NCI-H2171 (cell line): ENCODE results near the gene CHRNA7.

Source experiments
- DNase-seq: peaks from one replicate; lab custom pipeline; 2025; lab: John Stamatoyannopoulos, UW

CHRNA7 gene

DNA sequence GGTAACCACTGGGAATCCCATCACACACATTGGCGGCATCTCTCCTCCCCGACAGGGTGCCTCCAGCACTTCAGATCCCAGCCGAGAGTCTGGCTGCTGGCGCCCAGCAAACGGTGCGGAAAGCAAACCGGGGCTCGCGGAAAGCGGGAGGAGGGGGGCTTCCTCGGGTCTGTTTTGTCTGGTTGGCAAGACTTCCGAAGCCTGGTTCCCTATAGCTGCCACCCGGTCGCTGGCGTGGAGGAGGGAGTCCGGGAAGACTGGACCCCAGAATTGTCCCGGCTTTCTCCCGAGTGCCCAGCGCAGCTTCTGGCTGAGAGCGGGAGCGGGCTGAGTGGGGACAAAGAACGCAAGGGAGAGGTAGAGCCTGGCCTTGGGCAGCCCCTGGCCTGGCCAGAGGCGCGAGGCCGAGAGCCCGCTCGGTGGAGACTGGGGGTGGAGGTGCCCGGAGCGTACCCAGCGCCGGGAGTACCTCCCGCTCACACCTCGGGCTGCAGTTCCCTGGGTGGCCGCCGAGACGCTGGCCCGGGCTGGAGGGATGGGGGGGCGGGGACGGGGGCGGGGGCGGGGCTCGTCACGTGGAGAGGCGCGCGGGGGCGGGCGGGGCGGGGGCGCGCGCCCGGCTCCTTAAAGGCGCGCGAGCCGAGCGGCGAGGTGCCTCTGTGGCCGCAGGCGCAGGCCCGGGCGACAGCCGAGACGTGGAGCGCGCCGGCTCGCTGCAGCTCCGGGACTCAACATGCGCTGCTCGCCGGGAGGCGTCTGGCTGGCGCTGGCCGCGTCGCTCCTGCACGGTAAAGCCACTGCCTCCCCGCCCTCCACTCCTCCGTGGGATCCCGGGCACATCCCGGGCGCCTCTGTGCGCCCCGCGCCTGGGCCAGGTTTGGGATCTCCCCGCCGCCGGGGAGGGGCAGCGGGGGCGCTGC lies at the start of gene CHRNA7:
TSS of gene CHRNA7 (plus strand) at position 654 of the 920 bp plus-strand sequence. CDS start at position 734, 80 bp downstream.
- peak; percentile 81 for DNase-seq

DNA sequence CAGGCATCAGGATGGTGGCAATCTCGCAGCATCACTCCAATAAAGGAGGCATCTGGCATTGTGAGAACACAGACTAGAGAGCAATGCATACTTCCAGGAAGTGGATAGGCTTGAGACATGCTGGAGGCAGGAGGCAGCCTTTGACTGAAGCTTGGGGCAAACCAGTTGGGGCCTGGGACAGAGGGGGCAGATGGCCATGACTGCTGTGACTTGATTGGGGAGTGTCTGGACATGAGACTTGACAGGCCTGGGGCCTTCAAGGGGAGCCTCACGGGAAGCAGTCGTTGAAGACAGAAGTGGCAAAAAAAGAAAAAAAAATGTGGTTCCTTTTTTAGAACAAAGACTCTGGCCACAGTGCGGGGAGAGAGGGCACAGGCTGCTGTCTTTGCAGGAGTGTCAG lies 44.7 kb upstream of the CHRNA7 start:
- DNase-seq, result no peak

DNA sequence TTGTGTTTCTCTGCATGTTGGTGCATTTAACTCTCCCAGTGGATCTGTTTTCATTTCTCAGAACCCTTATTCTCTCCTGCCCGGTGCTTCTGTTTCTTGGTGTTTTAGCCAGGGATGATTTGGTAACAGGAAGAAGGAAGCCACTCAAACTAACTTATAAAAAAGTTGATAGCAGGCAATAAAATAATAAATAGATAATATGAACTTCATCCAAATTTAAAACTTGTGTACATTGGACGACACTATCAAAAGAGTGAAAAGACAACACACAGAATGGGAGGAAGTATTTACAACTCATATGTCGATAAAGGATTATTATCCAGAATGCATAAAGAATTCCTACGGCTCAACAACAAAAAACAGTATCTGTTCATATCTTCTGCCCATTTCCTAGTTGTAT lies 37.3 kb upstream of the CHRNA7 start:
- no peak for DNase-seq

DNA sequence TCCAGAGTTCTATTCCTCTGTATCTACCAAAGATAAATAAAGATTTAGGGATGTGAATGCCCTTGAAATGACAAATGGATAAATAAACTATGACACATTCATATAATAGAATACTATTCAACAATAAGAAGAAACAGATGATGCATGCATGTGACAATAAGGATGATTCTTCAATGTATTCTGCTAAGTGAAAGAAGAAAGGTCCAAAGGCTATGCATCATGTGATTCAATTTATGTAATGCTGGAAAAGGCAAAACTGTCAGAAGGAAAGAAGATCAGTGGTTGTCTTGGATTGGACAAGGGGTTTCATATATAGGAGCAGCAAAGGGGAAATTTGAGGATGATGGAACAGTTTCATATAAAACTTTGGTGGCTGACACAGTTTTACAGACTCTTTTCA lies 32.6 kb upstream of the CHRNA7 start:
- DNase-seq, result no peak

DNA sequence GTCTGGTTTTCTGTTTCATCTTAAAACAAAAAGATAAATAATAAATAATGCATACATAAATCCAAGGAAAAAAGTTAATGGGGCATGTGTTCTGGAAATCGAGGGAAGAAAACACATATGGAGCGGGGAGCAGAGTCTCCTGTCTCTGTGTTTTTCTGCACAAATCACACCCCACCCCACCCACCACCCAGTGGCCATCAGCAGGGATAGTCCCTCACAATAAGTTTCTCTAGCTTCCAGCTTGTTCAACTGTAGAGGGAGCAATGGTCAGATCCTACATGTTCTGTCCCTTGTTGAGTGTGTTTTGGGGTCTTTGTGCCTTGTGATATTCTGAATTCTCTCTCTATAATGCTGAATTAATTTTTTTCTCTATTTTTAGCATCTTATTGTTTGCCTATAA lies 26.8 kb upstream of the CHRNA7 start:
- no peak for DNase-seq

DNA sequence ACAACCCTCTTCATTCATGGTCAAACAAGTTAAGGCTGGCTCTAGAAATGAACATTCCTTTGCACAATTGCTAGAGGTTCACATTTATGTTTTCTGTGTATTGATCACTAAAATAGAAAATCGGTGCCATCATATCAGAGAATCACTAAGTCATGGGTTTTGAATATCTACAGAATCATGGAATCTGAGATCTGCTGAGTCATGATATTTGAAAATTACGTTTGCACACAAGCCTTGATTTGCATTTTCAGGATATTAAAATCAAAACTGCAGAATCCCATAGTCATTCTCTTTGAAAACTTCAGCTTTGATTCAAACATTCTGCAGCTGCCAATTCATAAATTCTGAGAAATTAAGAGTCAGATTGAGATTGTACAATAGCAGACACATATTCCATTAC lies 26.1 kb upstream of the CHRNA7 start:
- DNase-seq, result no peak

DNA sequence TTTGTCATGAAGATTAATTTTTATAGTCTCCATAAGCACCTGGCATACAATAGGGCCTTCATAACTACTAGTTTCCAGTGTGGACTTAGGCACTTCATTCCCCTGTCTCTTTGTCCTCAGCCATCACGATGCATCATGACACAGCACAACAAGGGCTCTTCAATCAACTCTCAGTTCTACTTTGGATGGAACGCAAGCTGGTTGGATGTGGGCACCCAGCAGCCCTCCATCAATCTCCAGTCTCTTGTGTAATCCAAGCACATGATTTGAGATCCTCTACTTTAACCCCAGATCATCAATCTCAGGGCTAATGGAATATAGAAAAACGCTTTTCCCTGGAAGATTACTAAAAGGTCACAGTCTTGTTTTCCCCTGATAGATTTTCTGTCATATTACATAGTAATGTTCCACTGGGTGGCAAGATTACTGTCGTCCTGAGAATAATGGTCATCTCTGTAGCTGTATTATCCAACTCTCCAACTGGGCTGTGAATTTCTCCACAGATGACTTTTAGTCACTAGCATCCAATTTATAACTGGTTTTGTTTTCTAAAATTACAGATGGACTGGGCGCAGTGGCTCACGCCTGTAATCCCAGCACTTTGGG lies 22.9 kb upstream of the CHRNA7 start:
- DNase-seq, result no peak

DNA sequence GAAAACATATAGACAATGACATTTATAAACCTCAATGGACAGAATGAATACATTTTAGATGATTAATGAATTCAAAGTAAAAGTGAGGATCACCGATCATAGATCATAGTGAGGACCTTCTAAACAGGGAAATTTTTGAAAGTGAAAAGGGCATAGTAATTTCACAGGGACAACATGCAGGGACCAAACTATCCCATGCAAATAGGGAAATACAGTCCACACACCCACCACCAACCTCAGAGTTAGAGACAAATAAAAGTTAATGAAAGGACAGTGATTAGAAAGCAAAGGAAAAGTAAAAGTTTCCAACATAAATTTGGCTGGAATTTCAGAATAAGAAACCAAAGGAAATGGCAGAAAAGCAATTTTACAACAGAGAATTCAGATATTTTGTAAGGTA lies 15.4 kb upstream of the CHRNA7 start:
- no peak for DNase-seq

DNA sequence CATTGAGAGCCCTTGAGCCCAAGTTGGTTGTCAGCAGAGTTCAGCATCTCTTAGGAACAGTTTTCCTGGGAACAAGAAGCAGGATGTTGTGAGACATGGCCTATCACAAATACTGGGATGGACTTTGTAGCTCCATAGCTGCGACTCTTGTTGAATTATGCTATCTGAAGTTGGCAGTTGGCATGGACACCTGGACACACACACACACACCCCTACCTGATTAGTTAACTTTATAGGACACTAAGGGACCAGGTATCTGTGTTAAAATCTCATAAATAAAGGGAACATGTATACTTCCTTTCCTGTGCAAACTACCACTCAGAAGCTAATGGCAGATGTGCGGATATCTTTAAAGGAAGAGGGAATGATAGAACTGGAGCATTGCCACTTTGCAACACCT lies 10.2 kb upstream of the CHRNA7 start:
- no peak for DNase-seq

DNA sequence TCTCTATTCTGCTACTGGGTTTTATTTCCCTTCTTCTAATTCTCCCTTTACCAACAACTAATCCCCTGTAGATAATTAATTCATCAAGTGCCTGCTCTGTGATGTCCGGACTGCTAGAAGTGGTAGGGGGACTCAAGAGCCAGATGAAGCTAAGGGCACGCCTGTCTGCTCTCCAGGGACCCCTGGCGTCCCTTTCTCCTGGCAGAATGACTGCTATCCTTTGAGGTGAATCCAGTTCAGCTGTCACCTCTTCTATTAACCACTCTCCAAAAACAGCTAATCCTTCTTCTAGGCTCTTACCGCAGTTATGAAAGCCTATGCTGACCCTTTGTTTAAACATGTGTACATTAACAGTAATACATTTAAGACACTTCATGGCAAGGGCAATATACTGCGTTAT lies 1.4 kb upstream of the CHRNA7 start:
- peak; percentile 26 for DNase-seq

DNA sequence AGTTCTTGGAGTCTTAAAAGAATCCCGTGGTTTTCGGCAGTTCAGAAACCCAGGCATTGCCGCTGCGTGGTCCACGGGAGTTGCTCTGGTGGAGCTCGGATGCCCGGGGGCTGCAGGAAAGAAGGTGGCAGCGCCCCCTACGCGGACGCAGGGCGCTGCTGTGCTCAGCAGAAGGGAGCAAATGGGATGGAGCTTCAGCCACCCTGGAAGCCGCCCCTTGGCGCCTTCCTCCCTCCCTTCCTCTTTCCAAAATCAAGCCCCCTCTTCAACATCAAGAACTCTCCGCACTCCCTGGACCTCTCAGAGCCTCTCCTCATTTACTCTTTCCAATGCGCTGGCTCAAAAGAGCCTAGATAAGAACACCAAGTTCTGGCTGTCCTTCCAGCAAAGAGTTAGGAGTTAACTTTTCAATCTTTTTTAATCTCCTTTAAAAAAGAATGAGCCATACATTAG lies 880 bp upstream of the CHRNA7 start:
- peak; percentile 39 for DNase-seq

DNA sequence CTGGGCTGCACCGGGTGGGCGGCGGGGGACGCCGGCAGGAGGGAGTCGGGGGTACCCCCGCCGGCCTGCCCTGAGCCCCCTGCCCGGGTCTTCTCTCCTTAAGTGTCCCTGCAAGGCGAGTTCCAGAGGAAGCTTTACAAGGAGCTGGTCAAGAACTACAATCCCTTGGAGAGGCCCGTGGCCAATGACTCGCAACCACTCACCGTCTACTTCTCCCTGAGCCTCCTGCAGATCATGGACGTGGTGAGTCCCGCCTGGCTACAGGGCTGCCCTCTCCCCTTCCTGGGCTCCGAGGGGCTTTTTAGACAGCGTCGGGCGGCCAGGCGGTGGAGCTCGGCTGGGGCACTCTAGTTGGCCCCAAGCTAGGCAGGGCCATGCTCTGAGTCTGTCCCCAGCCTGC lies 480 bp downstream of the CHRNA7 start:
- DNase-seq, result peak; percentile 8

DNA sequence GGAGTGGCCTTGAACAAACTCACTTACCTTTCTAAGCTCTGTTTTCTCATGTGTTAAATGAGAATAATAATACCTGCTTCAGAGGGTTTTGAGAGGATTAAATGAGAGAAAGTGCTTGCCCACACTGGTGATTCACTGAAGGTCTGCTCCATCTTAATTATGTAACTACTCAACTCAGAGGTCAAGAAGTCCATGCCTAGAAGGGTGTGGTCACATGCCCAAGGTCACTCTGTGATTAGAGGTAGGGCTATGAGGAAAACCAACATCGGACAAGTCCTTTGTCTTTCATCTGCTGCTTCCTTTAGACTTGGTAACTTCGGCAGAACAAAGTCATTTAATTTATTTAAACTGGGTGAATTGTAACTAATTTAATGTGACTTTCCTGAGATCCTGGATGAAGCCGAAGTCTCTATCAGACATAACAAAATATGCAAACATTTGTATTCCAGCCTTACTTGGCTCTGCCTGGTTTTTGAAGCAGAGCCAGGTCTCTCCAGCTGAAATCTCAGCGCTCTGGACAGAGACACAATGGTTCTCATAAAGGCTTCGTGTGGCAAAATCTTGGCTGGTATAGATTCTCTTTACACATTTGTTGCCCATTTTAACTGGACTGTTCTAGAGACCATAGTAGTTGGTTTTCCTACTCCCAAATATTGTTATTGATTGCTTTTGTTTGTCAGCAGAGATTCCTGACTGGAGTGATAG lies 3.0 kb downstream of the CHRNA7 start:
- DNase-seq, result no peak

DNA sequence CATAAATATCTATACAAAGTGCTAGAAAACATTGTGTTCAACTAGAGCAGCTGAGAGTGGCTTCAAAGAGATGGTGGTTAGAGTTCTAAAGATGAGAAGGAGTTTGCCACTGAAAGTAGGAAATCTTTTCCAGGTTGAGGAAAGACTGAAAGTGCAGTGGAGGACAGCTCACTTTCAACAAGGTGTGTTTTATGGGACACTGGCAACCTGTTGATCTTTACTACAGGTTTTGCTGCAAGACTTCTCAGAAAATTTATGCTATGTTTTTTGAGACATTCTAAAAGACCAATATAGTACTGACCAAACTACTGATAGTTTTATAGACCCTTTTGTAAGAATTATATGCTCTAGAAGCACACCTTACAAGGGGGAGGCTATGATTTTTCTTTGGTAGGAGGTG lies 3.8 kb downstream of the CHRNA7 start:
- DNase-seq, result no peak

DNA sequence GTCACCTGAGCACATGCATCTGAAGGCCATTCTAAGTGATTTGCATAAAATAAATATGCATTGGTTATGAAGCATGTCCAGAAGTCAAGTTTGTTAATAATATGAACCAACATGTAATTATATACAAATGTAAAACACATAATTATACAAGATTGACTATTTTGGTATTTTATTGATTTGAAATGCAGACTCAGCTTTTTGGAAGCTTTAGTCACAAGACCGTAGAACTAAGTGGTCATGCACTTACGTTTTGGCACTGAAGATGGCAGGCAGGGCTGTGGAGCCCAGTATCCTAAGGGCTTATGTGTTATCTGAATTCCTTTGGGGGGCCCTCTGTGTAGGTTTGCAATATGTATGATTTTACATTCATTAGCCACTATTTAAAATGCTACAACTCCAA lies 5.0 kb downstream of the CHRNA7 start:
- DNase-seq, result no peak

DNA sequence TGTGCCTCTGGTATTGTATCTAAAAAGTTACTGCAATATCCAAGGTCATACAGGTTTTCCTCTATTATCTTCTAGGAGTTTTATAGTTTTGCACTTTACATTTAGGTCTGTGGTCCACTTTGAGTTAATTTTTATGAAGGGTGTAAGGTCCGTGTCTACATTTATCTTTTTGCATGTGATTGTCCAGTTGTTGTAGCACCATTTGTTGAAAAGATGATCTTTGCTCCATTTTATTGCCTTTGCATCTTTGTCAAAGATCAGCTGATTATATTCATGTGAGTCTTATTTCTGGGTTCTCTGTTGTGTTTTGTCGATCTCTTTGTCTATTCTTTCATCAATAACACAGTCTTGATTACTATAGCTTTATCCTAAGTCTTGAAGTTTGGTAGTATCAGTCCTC lies 6.7 kb downstream of the CHRNA7 start:
- DNase-seq, result no peak

DNA sequence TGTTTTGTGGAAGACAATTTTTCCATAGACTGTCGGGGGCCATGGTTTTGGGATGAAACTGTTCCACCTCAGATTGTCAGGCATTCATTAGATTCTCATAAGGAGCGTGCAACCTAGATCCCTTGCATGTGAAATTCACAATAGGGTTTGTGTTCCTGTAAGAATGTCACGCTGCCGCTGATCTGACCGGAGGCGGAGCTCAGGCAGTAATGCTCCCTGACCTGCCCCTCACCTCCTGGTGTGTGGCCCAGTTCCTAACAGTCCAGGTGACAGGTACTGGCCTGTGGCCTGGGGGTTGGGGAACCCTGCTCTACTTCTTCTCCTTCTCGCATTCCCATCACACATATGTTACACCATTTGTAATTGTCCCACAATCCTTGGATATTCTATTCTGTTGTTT lies 11.0 kb downstream of the CHRNA7 start:
- DNase-seq, result no peak

DNA sequence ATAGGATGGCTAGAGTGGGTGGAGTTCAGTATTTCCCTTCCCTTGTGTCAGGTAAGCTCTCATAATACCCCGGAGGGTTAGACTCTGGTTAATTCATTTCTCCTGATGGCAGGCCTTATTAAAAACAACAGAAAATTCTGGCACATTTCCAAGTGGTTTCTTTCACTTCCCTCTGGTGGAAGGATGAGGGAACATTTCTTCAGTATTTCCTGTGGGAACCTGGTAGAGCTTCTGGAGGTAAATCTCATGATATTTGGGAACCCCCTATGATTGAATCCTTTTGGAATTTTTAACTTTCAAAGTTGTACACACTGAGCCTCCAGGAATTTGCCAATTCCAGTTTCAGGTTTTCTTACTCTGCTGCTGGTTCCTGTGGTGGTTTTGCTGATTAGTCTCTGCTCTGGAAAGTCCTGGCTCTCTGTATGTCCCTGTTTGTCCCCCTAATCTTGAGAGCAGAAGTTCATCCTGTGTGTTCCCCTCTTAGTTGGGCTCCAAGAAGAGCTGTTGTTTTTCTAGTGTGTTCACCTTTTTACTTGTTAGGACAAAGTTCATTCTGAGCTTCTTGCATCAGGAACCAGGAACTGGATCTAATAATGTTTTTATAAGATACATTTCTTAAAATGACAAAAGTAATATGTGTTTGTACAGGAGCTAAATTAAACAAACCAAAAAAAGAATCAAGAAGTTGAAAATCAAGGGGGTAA lies 12.1 kb downstream of the CHRNA7 start:
- DNase-seq, result peak; percentile 76

DNA sequence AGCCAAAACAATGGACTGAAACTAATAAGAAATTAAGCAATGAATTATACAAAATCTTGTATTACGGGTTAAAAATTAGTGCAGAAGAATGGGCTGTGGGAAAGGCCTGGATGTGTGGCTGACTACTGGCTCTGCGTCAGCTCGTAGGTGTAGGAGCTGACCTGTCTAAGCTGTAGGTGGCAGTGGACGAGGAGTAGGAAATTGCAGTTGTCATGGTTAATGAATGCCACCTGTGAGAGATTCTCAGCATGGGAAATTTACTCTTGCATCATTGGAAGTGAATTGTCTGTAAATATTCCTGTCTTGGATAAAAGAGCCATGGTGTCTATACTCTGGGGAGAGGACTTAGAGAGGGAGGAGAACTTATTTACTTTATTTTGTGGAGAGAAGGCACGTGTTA lies 23.4 kb downstream of the CHRNA7 start:
- no peak for DNase-seq

DNA sequence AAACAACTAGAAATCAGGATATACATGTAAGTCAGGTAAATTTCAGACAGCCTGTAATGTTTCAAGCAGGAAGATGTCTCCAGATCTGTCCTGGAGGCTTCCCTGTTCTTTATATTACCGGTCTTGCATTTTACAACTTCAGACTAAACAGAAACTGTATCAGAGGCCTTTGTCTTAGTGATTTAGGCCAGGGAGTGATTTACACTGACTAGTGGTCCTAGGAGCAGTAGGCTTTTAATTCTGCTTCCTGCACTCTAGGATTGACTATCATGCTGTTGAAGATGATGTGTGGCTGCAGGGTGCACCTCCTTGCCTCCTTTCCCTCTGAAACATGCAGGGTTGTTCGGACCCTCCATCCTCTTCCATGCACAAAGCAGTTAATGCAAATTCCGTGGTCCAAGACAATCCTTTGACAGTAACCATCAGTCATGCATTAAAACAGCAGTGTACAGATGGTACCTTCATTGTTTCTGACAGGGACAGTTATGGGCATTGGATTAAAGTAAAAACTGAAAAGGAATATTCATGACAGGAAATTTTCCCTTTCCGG lies 27.6 kb downstream of the CHRNA7 start:
- DNase-seq, result no peak

DNA sequence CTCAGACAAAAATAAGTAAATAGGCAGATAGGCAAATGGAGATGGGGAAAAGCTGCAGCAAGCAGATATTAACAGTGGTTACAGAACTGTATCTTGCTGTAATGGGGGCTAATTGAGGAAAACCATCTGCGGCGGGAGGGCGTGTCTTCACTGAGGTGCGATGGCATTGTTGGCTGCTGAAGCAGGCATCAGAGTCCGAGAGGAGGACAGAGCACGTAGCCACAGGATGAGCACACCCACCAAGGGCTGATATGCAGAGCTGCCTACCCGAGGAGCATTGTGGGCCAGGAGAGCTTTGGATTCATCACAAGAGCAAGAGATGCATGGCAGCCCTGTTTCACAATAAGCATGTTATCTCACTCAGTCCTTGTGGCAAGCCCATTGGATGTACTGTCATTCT lies 30.4 kb downstream of the CHRNA7 start:
- DNase-seq, result no peak

DNA sequence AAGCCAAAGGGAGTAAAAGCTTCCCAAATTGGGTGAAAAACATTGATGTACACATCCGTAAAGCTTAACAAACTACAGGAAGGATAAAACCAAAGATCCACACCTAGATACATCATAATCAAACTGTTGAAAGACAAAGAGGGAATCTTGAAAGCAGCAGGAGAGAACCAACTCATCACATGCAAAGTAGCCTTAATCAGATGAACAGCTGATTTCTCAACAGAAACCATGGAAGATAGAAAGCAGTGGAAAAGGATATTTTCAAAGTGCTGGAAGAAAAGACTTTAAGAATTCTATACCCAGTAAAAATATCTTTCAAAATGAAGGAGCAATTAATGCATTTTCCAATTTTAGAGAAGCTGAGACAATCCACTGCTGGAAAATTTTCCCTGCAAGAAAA lies 36.8 kb downstream of the CHRNA7 start:
- no peak for DNase-seq
